Esophagus (tissue), 2 donors: ENCODE measurements around the gene MAP1B. TPM values are rescaled to one million over a fixed set of nuclear protein-coding genes. Genes with fewer than 3 reads are reported as not detected.

Experiments used
- H3K27ac ChIP-seq, 2 donors: one replicate each; pipeline ENCODE4 v1.5.1; 2013; ENCODE audit warnings: low read depth in 2 of 2, mild to moderate bottlenecking in 2 of 2, inconsistent platforms in 1 of 2, low read length in 1 of 2, moderate library complexity in 1 of 2
- H3K27me3 ChIP-seq, 2 donors: one replicate each; pipeline ENCODE4 v1.6.1; 2013; ENCODE audit warnings: low read length in 2 of 2, control low read depth in 1 of 2, mild to moderate bottlenecking in 1 of 2; ENCODE audit not compliant: insufficient read depth in 2 of 2, control insufficient read depth in 1 of 2
- H3K36me3 ChIP-seq, 2 donors: one replicate each; pipeline ENCODE4 v1.6.1; 2013; ENCODE audit warnings: low read length in 1 of 2; ENCODE audit not compliant: control insufficient read depth in 2 of 2, insufficient read depth in 2 of 2
- H3K4me1 ChIP-seq, 2 donors: one replicate each; pipeline ENCODE4 v1.6.1; 2013; ENCODE audit warnings: low read length in 1 of 2; ENCODE audit not compliant: control insufficient read depth in 2 of 2, insufficient read depth in 2 of 2
- H3K4me3 ChIP-seq, 2 donors: one replicate each; pipeline ENCODE4 v1.5.1; 2013; ENCODE audit warnings: low read length in 2 of 2, mild to moderate bottlenecking in 2 of 2, low read depth in 1 of 2, moderate library complexity in 1 of 2
- H3K9me3 ChIP-seq, 2 donors: one replicate each; pipeline ENCODE4 v1.6.1; 2013; ENCODE audit warnings: mild to moderate bottlenecking in 2 of 2, low read depth in 1 of 2, low read length in 1 of 2, moderate library complexity in 1 of 2; ENCODE audit not compliant: control insufficient read depth in 2 of 2, insufficient read depth in 1 of 2
- WGBS, 2 donors: extraction: QIAGEN DNeasy Blood & Tissue Kit; methylation state at CpG; one replicate each; pipeline ENCODE4 v1.1.7; 2013; 5-methylcytosine and 5-hydroxymethylcytosine counted together
- polyA plus RNA-seq, 2 donors: library from polyadenylated mRNA; stranded (reverse); fragments of 200-250 nt; gene quantifications; one replicate each; pipeline ENCODE4 v1.2.3, GENCODE V29; 2013
- donor health status: healthy with polysubstance abuse.
- donor health status: Bipolar disorder and iron deficiency.

Gene MAP1B
- polyA plus RNA-seq, 2 donors, result 1.8 to 2.5 TPM

DNA sequence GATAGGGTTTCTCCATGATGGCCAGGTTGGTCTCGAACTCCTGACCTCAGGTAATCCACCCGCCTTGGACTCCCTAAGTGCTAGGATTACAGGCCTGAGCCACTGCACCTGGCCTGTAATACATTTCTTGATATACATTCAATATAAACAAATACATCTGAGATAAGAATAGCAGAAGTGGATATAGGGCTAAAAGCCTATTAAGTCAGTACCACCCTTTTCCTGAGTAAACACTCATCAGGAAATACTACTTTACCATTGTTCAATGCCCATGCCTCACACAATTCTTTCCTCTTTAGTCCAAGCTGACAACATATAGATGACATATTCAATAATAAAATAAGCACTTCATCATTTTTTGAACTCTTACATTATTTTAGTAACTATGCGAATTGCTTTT lies 148.0 kb downstream of the MAP1B start:
- Histone ChIP-seq H3K4me3 (no peak overlapping the region), H3K9me3 (no peaks in the 10 kb centered on the region), H3K27me3 (no peaks in the 10 kb centered on the region), H3K27ac (no peak overlapping the region), H3K36me3 (peaks cover 0 to 2% of the 10 kb centered on the region in 2 donors), H3K4me1 (peaks cover 0 to 2% of the 10 kb centered on the region in 2 donors)
- WGBS, 2 donors, result 96% methylated on average over 3 of the region's 3 CpGs

GRCh38 chr5:72255670-72256069 lies 148.4 kb downstream of the MAP1B start:
- peaks cover 0 to 2% of the 10 kb centered on the region in 2 donors for H3K4me1 ChIP-seq
- no peaks in the 10 kb centered on the region for H3K9me3 ChIP-seq
- 70 to 95% methylated on average over 2 of the region's 2 CpGs for WGBS, 2 donors
- H3K4me3 ChIP-seq, result no peak overlapping the region
- H3K27ac ChIP-seq, result no peak overlapping the region
- H3K36me3 ChIP-seq, result peaks cover 0 to 2% of the 10 kb centered on the region in 2 donors
- H3K27me3 ChIP-seq, result no peaks in the 10 kb centered on the region

- no peaks in the 10 kb centered on the region for H3K9me3 ChIP-seq
- peaks cover 0 to 2% of the 10 kb centered on the region in 2 donors for H3K36me3 ChIP-seq
- no peak overlapping the region for H3K27ac ChIP-seq
- H3K27me3 ChIP-seq, result no peaks in the 10 kb centered on the region
- H3K4me1 ChIP-seq, result peaks cover 0 to 2% of the 10 kb centered on the region in 2 donors
- 87 to 94% methylated on average over 2 of the region's 2 CpGs for WGBS, 2 donors
- no peak overlapping the region for H3K4me3 ChIP-seq
These were observed 149.3 kb downstream of the MAP1B start for GRCh38 chr5:72256536-72256935.

Other genes starting within 250 kb of the MAP1B start
- gene MRPS27, start 212.8 kb downstream of the MAP1B start, polyA plus RNA-seq, result 10 to 100 TPM; 18.0 to 29.2 TPM
- 1 to 10 TPM; 1.9 to 3.2 TPM for gene PTCD2, start 212.9 kb downstream of the MAP1B start, polyA plus RNA-seq